ENCODE measurements around the gene MUS81.

- TF ChIP-seq POLR2A (IDR thresholded peaks at IDR 0.05): no peak
- TF ChIP-seq EP300 (IDR thresholded peaks at IDR 0.05): no peak
Observed at GRCh38 chr11:65862941-65863888, 3.0 kb downstream of the MUS81 start.

All from tibial nerve (tissue), 3 donors.